ENCODE measurements around the gene SLC25A13. TPM values are rescaled to one million over a fixed set of nuclear protein-coding genes. Genes with fewer than 3 reads are reported as not detected.

Gene SLC25A13
- total RNA-seq, 1 experiment from 2014 or later = 71.7 TPM

DNA sequence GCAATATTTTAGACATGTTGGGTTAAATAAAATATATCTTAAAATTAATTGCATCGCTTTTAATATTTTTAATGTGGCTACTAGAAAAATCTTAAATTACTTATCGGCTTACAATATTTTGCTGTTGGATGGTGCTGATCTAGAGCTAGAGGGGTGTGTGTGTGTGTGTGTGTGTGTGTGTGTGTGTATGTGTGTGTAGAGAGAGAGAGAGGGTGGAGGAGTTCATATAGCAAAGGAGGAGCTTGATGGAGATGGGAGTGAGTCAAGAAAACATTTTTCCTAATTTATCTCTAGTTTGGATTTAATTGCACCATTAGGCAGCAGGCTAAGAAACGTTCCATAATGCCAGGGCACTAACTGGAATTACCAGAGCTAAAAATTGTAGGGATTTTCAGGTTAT lies 10.4 kb upstream of the SLC25A13 start:
- Histone ChIP-seq H4K8ac (replicated peaks; ENCODE audit: insufficient read length, low read depth, low read length) (no peak overlapping the region), H3K9ac (ENCODE audit: extremely low read depth, insufficient read length, low read length) (no peak overlapping the region), H2BK20ac (ENCODE audit: low read depth, low read length, poor library complexity, severe bottlenecking) (no peak overlapping the region), H2AFZ (ENCODE audit: low read length) (no peak overlapping the region), H3K4me1 (ENCODE audit: insufficient read depth, low read length) (no peaks in the 10 kb centered on the region), H2BK12ac (ENCODE audit: insufficient read length, low read depth, low read length) (no peak overlapping the region), H2BK120ac (ENCODE audit: low read depth, low read length, poor library complexity, severe bottlenecking) (no peak overlapping the region), H4K91ac (ENCODE audit: insufficient read length, low read depth, low read length) (no peak overlapping the region), H3K18ac (ENCODE audit: insufficient read length, low read depth, low read length) (no peak overlapping the region), H3K23me2 (ENCODE audit: insufficient read length, low read depth, low read length, poor library complexity, severe bottlenecking) (no peaks in the 10 kb centered on the region), H3K27ac (ENCODE audit: insufficient read length, low read depth, low read length) (no peak overlapping the region), H3K4me2 (ENCODE audit: insufficient read depth, insufficient read length, low read length) (no peak overlapping the region), H3K14ac (ENCODE audit: insufficient read depth, low read length) (no peak overlapping the region), H3K23ac (ENCODE audit: insufficient read length, low read depth, low read length) (no peak overlapping the region), H3K4ac (ENCODE audit: low read depth, low read length) (no peak overlapping the region), H3K79me2 (ENCODE audit: insufficient read depth, low read length) (no peaks in the 10 kb centered on the region), H3K56ac (ENCODE audit: insufficient read length, low read depth, low read length) (no peak overlapping the region), H3T11ph (ENCODE audit: low read length) (no peak overlapping the region), H3K79me1 (ENCODE audit: insufficient read depth, low read depth, low read length, poor library complexity, severe bottlenecking) (no peaks in the 10 kb centered on the region), H2AK5ac (ENCODE audit: insufficient read length, low read length) (no peak overlapping the region), H2BK15ac (ENCODE audit: low read depth, low read length) (no peak overlapping the region; the same call in 1 of the 2 replicates), H4K20me1 (ENCODE audit: control insufficient read depth, insufficient read depth, insufficient read length) (no peaks in the 10 kb centered on the region), H4K5ac (ENCODE audit: insufficient read length, low read depth, low read length) (no peak overlapping the region), H3K27me3 (ENCODE audit: insufficient read depth, low read length) (no peaks in the 10 kb centered on the region), H3K9me3 (ENCODE audit: control insufficient read depth, low read depth, low read length) (no peaks in the 10 kb centered on the region), H2BK5ac (ENCODE audit: insufficient read length, low read length) (no peak overlapping the region)
- Mint-ChIP-seq H3K36me3 (ENCODE audit: insufficient read depth in 1 of 3, low read depth in 3 of 3) (no peaks in the 10 kb centered on the region), H3K27ac (no peak overlapping the region), H3K4me3 (no peak overlapping the region), H3K4me1 (peaks cover 0 to 6% of the 10 kb centered on the region in 2 experiments; a peak in 2 of 4 replicates), H3K27me3 (ENCODE audit: low read depth) (peaks cover 14% of the 10 kb centered on the region), H3K9me3 (no peaks in the 10 kb centered on the region; a peak in 1 of 5 replicates)
- no peak for DNase-seq
- WGBS (ENCODE audit: extremely low coverage, insufficient read length, low lambda C conversion rate) = no CpG with 5 or more reads among the region's 3 CpGs
- TF ChIP-seq, protein P1, sequence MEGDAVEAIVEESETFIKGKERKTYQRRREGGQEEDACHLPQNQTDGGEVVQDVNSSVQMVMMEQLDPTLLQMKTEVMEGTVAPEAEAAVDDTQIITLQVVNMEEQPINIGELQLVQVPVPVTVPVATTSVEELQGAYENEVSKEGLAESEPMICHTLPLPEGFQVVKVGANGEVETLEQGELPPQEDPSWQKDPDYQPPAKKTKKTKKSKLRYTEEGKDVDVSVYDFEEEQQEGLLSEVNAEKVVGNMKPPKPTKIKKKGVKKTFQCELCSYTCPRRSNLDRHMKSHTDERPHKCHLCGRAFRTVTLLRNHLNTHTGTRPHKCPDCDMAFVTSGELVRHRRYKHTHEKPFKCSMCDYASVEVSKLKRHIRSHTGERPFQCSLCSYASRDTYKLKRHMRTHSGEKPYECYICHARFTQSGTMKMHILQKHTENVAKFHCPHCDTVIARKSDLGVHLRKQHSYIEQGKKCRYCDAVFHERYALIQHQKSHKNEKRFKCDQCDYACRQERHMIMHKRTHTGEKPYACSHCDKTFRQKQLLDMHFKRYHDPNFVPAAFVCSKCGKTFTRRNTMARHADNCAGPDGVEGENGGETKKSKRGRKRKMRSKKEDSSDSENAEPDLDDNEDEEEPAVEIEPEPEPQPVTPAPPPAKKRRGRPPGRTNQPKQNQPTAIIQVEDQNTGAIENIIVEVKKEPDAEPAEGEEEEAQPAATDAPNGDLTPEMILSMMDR (conservative IDR thresholded peaks at IDR 0.05) = no peak

Data from H9 (cell line).